SKM-1 (cell line): ENCODE measurements around the gene FAM13A.
"Not testable (repeated sequence)": the region's sequence is repeated elsewhere in the genome, so short reads cannot be mapped to it uniquely, and the experiment has no call there.

Experiments
- DNase-seq: peaks from one replicate; lab custom pipeline; 2025; ENCODE audit not compliant: unreplicated experiment; lab: John Stamatoyannopoulos, UW

Gene FAM13A

DNA sequence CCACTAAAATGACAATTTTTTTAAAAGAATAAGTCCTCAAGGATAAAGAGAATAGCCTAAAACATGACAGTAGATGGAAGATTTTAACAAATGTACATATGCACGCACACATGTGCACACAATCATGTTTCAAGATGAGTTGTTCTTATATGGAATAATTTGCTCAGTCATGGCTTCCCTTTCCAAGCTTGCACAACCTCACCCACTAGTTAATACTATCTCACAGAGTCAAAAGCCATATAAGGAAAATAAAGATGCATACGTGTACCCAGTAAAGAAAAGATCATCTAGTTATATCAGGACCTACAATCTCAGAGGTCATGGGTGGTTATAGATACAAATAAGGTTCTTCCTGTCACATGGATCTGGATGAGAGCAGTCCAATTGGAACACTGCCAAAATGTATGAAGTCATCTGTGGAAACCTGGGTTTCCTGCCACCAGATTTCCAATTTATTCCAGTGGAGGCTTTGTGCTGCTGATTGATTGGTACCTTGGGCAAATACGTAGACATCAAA is 56.1 kb downstream of the FAM13A start:
- no peak for DNase-seq

DNA sequence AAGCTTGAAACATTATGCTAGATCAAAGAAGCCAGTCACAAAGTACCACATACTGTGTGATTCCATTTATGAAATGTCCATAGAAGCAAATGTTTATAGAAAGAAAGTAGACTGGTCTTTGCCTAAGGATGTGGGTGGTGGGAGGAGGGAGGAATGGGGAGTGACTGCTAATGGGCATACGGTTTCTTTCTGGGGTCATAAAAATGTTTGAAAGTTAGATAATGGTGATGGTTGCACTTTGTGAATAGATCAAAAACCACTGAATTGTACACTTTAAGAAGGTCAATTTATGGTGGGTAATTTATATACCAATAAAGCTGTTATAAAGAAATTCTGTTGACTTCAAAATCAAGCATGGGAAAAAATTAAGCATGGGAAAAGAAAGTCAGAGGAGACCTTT is 56.6 kb downstream of the FAM13A start:
- no peak for DNase-seq

DNA sequence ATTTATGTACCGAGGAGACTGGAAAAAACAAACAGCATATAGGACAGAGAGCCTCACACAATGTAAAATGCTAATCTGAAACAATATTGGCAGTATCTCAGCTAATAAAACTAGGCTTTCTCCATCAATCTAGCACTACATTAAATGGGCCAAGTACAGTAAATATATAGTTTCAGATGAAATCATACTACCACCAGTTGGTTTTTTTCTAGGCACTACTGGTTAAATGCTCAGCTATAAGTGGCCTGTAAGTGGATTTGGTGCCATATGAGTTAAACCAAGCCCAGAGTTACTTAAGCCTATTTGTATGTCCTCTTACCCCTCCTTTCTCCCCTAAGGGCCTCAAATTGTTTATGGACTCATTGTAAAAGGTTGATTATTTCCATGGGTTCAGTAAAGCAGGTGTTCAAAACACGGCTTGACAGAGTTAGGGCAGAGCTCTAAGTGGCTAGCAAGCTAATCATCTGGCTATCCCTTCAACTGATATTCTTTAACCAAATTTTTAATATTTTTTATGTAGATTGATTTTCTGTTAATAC is 57.5 kb downstream of the FAM13A start:
- DNase-seq = no peak

DNA sequence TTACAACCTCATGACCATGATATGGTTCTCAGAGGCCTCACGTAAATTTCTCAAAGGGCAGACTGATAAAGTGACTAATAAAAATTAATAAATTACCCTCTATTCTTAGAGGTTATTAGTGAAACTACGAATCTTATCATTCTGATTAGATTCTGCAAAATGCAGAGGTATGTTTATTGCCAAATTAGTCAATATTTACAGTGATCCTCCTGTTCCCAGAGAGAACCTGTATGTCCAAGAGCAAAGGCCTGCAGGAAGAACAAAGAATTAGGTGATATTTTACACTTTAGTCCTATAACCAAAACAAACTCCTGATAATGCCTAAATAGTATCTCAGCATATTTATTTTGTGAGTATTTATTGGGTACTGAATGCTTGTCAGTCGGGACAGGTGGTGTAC is 58.1 kb downstream of the FAM13A start:
- no peak for DNase-seq

DNA sequence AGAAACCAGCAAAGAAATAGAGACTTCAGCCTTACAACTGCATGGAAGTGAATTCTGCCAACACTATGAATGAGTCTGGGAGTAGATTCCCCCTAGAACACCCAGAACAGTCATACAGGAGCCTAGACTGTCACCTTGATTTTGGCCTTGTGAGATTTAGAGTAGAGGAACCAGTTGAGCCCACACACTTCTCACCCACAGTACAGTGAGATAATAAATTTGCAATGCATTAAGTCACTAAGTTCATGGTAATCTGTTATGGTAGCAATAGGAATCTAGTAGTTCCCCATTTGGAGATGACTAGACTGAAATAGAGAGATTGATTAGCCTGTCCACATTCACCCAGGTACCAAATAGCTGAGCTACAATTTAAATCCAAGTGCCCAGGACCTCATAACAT is 59.0 kb downstream of the FAM13A start:
- no peak for DNase-seq

DNA sequence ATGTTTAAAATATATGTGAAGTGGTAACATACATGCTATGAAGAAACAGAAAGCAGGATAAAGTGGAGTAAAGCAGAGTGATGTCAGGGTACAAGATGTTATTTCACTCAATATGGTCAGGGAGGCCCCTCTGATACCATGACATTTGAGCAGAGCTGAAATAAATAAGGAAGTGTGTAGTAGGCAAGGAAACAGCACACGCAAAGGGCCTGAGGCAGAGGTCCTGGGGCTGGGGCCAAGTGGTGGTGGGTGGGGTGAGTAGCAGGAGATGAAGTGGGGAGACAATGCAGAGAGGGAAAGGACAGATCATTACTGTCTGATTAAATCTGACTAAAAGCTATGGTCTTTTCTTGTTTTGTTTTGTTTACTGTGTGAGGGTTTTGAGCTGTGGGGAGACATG is 61.1 kb downstream of the FAM13A start:
- no peak for DNase-seq

DNA sequence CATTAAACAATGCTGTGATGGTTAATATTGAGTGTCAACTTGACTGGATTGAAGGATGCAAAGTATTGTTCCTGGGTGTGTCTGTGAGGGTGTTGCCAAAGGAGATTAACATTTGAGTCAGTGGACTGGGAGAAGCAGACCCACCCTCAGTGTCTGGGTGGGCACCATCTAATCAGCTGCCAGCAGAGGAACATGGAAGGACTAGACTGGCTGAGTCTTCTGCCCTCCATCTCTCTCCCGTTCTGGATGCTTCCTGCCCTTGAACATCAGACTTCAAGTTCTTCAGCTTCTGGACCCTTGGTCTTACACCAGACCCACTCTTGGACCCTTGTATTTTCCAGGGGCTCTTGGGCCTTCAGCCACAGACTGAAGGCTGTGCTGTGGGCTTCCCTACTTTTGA is 61.7 kb downstream of the FAM13A start:
- DNase-seq = not testable (repeated sequence)

DNA sequence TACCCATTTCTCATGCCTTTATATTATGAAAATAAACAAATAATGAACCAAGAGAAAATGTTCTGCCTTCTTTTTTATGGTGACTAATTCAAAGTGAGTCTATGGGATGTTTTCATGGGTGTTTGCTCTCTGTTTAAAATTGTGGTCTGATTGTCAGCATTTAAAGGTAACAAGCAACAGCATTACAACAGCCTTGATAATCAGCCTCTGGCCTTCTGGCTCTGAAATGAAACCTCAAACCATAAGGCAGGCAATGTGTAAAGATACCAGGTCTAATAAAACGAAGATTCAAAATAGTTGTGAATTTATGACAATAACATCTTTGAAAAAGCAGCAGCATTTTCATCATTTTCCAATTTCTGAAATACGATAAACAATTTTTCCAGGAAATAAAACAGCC is 63.7 kb downstream of the FAM13A start:
- DNase-seq = no peak

DNA sequence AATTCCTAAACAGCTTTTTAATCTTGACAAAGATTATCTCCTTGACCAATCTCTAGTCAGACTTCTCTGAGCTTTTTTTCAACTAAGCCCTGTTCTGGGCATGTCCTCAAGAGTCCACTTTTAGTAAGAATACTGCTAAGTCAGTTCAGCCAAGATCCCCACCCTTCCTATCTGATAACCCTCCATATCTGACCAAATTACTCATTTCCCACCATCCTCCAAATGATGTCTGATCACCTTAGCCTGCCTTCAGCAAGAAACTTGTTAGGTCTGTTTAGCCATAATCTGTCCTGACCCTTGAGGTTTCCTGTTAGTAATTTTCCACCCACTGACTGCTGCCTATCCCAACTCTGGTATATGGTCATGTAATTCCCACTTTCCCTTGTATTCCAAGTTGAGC is 65.2 kb downstream of the FAM13A start:
- DNase-seq = no peak

DNA sequence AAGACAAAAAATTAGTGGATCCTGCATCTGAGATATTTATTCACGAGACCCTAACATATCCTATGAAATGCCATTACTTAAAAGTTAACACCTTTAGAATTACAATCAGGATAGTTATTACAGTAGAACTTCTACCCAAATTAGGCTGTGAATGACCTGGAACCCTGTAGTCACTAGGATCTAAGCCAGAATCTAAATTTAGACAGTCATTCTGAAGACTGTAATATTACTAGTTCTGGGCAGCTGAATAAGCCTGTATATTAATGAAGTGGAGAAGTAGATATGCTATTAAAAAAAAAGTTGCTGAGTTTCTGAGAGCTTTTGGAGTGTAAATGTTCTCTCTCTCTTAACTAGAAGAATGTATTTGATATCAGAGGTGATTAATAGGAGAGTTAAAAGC is 67.0 kb downstream of the FAM13A start:
- DNase-seq = no peak

DNA sequence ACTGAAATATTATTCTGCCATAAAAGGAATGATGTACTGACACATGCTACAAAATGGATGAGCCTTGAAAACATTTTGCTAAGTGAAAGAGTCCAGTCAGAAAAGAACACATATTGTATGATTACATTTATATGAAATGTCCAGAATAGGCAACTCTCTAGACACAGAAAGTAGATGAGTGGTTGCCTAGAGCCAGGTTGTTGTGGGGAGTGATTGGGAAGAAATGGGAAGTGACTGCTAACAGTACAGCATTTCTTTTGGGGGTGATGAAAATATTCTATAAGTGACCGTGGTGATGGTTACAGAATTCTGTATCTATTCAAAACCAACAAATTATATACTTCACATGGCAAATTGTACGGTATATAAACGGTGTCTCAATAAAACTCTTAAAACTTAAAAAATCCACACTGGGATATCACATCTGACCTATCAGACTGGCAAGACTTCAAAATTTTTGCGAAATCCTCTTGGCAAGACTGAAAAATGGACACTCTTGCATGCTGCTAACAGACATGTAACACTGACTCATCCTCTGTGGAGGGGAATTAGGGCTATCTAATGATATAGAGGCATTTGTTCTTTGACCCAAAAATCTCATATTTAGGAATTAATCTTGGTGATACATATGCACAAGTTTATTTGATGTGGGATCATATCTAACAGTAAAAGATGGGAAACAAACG is 71.8 kb downstream of the FAM13A start:
- no peak for DNase-seq

DNA sequence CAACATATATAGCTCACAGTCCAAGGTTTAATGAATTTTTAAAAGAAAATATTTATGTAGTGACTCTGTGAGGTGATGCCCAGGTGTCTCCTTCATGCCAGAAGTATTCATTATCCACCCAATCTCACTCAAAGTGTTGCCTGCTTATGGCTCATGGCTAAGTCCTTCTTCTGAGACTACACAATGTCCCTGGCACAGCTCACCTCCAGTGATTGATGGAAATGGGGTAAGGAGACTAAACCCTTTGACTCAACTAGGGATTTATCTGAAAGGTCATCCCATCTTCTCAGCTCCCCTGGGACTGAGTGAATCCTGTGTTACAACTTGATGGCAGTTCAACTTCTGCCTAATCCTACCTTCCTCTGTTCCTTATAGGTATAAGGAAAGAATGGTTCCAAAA is 74.2 kb downstream of the FAM13A start:
- no peak for DNase-seq

DNA sequence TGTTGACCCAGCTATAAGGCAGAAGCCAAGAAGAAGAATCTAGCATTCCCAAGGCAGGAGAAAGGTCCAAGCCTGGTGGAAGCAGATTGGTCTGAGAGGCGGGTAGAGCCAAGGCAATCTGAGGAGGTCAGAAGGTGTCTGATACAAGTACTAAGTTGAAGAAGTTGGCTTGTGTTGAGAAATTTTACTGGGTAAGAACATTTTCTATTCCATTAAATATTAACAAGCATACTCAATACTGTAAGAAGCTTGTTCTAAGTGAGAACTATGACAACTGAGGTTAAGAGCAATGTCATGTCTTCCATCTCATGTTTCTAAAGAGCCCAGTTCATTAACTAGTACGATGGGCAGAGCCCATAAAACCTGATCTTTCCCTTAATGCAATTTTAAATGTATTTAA is 75.0 kb downstream of the FAM13A start:
- no peak for DNase-seq

DNA sequence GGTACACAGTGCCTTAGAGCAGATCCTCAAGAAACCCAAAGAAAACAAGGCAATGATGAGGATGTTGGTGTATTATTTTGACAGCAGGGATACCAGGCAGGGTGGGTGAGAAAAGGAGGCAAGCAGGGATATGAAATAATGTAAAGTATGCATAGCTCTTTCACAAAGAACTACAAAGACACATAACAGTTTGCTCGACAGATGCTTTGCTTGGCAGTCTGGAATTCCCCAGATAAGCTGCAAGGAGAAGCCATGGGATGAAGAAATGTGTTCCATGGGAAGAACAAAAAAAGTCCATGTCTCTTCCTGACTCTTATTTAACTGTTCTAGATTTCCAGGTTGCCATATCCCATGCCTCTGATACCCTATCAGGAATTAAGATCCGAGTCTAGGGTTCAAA is 75.4 kb downstream of the FAM13A start:
- DNase-seq = no peak

DNA sequence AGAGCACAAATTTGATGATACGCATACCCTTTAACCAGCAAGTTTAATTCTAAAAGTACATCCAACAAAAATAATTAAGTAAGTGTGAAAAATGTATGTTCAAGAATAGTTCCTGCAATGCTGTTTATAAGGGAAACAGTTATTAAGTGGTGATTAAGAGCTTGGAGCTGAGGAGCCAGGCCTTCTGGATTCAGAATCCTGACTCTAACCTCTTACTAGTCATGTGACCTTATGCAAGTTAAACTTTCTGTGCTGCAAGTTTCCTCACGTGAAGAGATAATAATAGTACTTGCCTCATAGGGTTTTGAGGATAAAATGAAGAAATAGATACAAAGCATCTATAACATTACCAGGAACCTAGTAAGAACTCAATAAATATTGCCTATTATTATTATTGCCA is 77.7 kb downstream of the FAM13A start:
- DNase-seq = no peak

DNA sequence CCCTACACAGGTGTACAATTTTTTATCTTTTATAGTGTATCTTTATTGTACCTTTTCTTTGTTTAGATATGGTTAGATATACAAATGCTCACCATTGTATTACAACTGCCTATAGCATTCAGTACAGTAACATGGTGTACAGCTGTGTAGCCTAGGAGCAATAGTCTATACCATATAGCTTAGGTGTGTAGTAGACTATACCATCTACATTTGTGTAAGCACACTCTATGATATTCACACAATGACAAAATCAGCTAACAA is 80.3 kb downstream of the FAM13A start:
- no peak for DNase-seq

DNA sequence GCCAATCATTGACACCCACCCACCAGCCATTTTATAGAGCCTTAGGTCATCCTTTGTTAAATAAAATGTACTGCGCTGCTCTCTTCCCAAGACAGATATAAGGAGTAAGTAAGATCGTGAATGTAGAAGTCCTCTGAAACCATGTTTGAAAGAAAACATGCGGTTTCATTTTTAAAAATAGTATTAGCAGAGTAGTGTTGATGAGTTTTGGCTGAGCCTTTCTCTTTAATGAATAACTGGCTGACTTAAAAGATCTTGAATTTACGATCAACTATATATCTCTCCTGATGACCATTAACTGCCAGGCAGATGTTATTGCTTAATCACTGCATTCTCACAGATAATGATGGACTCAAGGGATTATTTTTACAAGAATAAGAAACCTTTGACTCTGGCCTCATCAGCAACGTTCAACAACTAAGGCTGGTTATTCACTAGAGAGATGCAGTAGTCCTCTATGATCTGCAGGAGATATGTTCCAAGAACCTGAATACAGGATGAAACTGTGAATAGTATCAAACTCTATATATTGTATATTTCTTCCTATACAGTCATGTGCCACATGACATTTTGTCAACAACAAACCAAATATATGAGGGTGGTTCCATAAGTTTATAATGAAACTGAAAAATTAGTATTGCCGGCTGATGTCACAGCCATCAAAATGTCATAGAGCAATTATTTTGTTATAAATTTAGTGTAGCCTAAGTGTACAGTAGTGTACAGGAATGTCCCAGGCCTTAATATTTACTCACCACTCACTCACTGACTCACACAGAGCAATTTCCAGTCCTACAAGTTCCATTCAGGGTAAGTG is 80.8 kb downstream of the FAM13A start:
- DNase-seq = no peak

DNA sequence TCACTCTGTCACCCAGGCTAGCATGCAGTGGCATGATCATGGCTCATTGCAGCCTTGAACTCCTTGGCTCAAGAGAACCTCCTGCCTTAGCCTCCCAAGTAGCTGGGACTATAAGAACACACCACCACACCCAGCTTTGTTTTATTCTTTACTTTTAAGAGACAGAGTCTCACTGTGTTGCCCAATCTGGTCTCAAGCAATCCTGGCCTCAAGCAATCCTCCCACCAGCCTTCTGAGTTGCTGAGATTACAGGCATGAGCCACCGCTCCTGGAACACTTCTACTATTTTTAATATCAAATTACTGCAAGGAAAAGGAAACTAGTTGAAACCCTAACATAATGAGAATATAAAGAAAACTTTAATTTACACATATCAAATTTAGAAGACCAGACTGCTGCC is 85.4 kb downstream of the FAM13A start:
- no peak for DNase-seq

DNA sequence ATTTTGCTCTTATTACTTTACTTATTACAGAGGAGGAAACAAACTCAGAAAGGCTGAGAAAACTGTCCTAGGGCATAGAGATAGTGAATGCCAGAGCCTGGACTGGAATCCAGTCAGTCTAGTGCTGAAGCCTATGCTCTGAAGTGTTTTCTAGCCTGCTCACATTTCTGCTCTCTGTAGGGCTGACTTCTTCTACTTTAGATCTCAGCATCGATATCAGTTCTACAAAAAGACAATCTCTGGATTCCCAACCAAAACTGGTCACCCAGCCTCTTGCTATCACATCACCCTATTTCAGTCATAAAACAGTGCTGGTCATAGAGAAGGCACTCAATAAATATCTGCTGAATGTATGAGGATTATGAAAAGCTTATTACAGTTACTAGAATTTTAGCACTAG is 87.2 kb downstream of the FAM13A start:
- no peak for DNase-seq

DNA sequence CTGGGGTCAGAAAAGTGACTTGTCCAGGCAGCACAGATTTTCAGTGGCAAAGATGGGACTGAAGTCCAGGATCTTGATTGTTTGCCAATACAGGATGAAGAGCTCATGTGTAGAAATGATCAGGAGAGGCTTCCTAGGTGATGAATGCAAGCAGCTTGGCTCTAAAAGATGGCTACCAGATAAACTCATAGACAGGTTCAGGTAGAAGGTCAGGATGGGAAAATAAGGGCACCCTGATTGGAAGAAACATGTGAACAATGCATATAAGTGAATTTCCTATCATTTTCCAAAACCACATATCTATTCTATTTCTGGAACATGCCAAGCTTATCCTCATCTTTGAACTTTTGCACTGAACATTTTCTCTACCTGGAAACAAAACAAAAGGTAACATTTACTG is 87.7 kb downstream of the FAM13A start:
- DNase-seq = no peak

DNA sequence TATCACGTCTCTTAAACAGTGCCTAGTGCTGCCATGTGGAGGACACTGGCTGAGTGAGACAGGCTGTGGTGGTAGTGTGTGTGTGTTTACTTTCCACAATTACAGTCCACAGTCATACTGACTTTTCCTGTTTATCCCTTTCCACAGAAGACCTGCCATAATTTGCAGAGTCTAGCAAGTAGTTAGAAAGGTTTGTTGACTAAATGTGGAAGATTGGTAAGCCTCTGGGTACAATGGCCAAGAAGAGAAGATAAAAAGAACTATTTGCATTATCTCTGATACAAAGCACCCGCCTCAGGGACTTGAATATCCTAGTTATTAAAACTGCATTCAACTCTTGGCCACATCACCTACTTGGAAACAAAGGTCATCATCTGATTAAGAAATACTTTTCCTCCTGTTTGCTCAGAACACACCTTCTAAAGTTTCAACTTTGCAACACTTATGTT is 89.1 kb downstream of the FAM13A start:
- DNase-seq = no peak

DNA sequence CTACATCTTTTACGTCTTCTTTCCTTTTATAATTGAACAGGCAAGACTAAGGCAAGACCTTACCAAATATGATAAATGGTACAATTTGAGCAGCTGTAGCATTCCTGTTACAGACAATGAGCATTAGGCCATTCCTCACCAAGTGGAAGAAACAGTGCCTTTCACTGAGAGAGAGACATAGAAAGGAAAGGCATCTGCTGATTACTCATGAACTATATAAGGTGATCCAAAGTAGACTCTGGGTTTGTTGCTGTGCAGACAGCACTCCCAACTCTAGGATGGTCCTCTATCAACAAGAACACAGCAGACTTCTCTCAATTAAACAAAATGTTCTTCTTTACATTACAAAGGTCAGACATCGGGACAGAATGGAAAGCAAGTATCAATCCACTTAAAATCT is 91.9 kb downstream of the FAM13A start:
- DNase-seq = no peak

DNA sequence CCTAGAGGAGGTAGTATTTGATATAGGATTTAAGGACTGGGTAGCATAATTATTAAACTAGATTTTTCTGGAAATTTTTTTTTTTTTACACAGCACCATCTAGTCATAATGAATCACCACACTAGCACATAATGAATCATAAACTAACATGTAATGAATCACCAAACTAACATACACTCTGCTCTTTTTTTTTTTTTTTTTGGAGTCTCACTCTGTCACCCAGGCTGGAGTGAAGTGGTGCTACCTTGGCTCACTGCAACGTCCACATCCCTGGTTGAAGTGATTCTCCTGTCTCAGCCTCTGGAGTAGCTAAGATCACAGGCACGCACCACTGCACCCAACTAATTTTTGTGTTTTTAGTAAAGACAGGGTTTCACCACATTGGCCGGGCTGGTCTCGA is 92.5 kb downstream of the FAM13A start:
- no peak for DNase-seq
